ENCODE data around the gene TTLL11.
A peak's percentile ranks its signal among the peaks of the same experiment; 100 is the strongest.

TTLL11 gene

GRCh38 chr9:121865060-121865459, 228.0 kb downstream of the TTLL11 start:
- DNase-seq = no peak

- no peak for DNase-seq
Measured at GRCh38 chr9:121863955-121864354, 229.2 kb downstream of the TTLL11 start.

GRCh38 chr9:121862371-121863332, 230.5 kb downstream of the TTLL11 start:
- no peak for DNase-seq

GRCh38 chr9:121861501-121862180, 231.5 kb downstream of the TTLL11 start:
- no peak for DNase-seq

- DNase-seq = no peak
Measured at GRCh38 chr9:121860744-121861143, 232.4 kb downstream of the TTLL11 start.

- DNase-seq = no peak
Measured at GRCh38 chr9:121860213-121860612, 232.9 kb downstream of the TTLL11 start.

- DNase-seq = no peak
Measured at GRCh38 chr9:121859646-121860045, 233.5 kb downstream of the TTLL11 start.

GRCh38 chr9:121858788-121859187, 234.3 kb downstream of the TTLL11 start:
- DNase-seq = no peak

GRCh38 chr9:121857928-121858327, 235.2 kb downstream of the TTLL11 start:
- DNase-seq = peak; percentile 36

GRCh38 chr9:121855476-121855875, 237.6 kb downstream of the TTLL11 start:
- DNase-seq = no peak

- DNase-seq = no peak
Measured at GRCh38 chr9:121853617-121854395, 239.3 kb downstream of the TTLL11 start.

GRCh38 chr9:121852651-121853616, 240.2 kb downstream of the TTLL11 start:
- no peak for DNase-seq

GRCh38 chr9:121852241-121852640, 240.9 kb downstream of the TTLL11 start:
- no peak for DNase-seq

GRCh38 chr9:121851641-121852091, 241.4 kb downstream of the TTLL11 start:
- no peak for DNase-seq

GRCh38 chr9:121850366-121850765, 242.7 kb downstream of the TTLL11 start:
- DNase-seq = no peak

- no peak for DNase-seq
Measured at GRCh38 chr9:121849554-121849953, 243.6 kb downstream of the TTLL11 start.

- no peak for DNase-seq
Measured at GRCh38 chr9:121844562-121844961, 248.5 kb downstream of the TTLL11 start.

GRCh38 chr9:121844098-121844497, 249.0 kb downstream of the TTLL11 start:
- DNase-seq = no peak

GRCh38 chr9:121842612-121842978, 250.5 kb downstream of the TTLL11 start:
- no peak for DNase-seq

GRCh38 chr9:121841771-121842611, 251.1 kb downstream of the TTLL11 start:
- no peak for DNase-seq
